GOT3 (cell line): ENCODE data around the gene RBPMS2.

Experiments used
- DNase-seq: peaks from one replicate; lab custom pipeline; 2025; ENCODE audit warnings: mixed read lengths; lab: John Stamatoyannopoulos, UW

RBPMS2 gene

GRCh38 chr15:64783796-64784195 lies 8.4 kb upstream of the RBPMS2 start:
- no peak for DNase-seq

DNA sequence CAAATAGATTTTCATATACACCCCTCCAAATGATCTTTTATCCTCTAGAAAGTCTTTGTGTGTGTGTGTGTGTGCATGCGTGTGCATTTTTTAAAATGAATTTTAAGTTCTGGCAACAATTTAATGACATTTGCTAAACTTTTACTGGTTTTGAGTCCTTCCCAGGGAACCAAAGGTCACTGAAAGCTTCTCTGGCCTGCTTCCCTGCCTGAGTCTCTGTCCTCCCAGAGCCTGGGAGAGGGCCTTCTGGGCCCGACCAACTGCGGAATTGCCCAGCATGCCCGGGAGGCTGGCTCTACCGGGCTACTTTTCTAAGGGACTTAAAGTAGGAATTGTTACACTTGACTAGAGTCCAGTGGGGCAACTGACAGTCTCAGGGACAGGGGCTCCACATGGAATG lies 7.4 kb upstream of the RBPMS2 start:
- no peak for DNase-seq

GRCh38 chr15:64781299-64781698 lies 5.9 kb upstream of the RBPMS2 start:
- DNase-seq: no peak

DNA sequence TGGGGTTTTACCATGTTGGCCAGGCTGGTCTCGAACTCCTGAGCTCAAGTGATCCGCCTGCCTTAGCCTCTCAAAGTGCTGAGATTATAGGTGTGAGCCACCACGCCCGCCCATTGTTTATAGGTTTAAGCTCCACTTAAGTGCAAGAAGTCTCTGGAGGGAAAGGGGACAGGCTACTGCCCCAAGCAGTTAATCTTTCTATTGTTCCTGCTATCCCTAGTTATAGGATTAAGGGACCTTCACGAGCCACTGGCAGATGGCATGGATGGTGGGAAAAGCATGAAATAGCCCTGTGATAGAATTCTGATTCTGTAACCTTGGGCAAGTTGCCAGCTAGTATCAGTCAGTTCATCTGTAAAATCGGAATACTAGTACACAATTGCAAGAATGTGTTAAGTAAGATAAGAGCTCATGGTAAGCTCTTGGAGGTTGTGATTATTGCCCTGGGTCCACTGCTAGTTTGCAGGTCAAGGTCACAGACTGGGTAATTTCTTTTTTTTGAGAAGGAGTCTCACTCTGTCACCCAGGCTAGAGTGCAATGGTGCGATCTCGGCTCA lies 5.3 kb upstream of the RBPMS2 start:
- DNase-seq: no peak

DNA sequence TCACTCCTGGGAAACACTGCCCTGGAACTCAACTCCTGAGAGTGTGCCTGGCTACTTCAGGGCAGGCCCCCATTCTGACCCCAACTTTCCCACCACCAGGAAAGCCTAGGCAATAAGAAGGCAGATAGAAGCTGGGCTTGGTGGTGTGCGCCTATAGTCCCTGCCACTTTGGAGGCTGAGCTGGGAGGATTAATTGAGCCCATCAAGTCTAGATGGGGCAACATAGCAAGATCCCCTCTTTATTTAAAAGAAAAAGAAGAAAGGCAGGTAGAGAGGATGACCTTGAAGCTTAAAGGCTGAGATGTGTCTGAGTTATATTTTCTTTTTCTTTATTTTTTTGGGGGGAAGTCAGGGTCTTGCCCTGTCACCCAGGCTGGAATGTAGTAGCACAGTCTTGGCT lies 4.2 kb upstream of the RBPMS2 start:
- DNase-seq: no peak

GRCh38 chr15:64779024-64779423 lies 3.6 kb upstream of the RBPMS2 start:
- DNase-seq: no peak

GRCh38 chr15:64776402-64776786 lies 1.0 kb upstream of the RBPMS2 start:
- DNase-seq: no peak

DNA sequence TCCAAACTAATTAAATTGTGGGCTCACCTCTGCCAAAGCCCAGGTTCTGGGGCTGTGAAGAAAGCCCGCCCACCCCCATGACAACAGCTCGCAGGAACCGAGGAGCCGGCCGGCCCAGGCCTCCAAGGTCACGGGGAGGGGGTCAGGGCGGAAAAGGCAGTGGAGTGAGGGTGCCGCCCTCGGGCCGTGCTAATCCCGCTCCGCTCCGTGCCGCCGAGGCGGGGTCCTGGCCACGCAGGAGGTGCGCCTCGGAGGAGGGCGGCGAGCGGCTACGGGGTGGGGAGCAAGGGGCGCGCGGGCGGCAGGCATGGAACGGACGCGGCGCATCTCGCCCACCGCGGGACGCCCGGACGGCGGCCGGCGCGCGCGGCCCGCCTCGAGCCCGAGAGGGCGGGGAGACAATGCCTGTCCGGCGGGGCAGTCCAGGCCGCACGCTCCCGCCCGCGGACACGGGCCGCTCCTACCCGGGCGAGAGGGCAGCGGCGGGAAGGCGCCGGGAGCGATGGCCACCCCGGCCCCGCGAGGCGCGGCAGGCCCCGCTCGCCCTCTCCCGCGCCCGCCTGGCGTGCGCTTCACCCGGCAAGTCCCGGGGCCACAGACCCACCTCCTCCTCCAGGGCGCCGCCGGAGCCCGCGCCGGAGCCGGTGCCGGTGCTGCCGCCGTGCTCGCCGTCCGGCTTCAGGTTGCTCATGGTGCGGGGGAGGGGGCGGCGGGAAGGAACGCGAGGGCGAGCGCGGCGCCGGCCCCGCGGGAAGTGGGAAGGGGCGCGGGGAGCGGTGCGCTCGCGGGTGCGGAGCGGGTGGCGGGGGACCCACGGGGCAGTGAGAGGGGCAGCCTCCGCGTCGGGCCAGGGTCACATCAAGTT lies 528 bp downstream of the RBPMS2 start:
- DNase-seq: no peak

DNA sequence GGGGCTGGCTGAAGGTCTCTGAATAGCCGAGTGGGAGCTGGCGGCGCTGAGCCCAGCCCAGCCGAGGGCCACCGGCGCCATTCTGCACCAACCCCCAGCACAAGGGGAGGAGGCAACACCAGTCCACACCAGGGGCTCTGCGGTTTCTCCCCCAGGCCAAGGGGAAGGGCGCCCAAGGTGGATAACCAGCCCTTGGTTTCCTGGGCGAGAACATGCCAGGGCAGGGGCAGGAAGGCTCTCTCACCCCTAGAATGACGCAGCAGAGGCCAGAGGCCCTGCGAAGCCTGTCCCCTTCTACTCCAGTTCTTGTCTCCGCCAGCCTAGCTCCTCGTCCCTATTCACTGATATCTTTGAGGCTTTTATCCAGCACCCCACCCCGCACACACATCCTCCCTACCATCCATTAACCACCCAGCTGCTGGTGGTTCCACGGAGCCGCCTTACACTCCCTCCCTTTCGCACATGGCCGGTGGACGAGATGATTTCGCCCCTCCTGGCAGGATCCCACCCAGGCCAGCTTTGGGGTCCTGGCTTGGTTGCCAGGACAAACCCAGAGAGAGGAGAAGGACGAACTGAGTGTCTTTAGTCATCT lies 1.3 kb downstream of the RBPMS2 start:
- no peak for DNase-seq

DNA sequence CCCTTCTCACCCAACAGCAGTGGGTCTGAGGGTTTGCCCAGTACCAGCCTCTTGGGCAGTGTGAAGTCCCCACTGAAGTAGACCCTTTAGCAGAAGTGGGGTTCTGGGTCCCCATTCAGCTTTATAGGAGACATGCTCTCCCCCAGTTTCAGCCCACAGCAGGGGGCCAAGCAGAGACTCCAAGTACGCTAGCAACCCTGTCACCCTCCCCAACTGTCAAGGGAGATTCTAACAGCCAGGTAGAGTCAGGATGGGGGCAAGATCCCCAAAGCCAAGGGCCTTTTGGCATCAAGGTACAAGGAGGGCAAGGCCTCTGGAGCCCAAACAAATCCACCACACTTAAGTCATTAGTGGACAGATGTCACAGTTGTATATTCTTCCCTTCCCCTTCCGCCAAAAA lies 1.8 kb downstream of the RBPMS2 start:
- no peak for DNase-seq

DNA sequence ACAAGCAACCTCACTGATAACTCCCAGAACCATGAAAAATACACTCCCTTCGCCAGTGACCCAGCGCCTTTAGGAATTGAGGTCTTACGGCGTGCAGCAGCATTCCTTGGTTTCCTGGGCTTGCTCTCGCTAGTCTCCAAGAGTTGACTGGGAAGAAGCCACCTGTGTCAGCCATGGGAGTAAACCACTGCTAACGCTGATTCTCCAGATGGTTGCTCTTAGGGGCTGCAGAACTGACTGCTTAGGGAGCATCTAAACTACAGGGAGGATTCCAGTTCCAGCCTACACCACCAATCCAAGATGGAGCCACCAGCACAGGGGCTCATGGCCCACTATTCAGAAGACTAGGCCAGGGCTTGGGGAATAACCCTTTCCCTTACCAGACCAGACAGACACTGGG lies 2.4 kb downstream of the RBPMS2 start:
- DNase-seq: no peak

- DNase-seq: no peak
Measured at GRCh38 chr15:64772488-64772887, 2.9 kb downstream of the RBPMS2 start.

DNA sequence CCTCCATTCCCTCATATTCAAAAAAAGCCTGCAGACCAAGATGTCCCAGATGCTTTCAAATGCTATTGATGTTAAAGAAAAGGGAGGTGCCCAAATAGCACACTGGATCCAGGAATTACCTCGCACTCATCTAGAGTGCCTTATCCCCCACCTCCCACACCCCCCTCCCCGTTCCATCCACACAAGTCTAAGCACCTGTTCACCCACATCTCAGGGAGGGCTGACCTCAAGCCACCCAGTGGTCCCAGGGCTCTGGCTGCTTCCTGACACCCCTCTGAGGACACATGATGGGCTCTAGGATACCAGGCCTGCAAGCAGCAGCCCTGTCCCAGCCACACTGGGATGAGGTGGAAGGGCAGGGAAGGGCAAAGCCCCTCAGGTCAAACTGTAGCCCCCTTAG lies 4.8 kb downstream of the RBPMS2 start:
- DNase-seq: no peak

DNA sequence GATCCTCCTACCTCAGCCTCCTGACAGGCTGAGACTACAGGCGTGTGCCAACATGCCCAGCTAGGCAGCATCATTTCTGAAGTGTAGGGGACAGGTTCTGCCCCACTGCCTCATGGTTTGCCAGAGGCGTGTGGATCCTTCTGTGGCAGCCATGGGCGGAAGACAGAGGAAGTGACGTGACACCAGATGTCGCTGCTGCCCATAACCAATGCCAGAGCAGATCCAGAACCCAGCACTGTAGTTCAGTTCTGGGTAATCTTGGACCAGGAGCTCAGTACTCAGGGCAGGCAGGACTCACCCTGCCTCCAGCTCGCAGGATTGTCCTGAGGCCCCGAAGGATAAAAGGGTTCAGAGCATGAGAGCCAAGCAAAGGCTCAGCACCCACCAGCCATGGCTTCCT lies 8.2 kb downstream of the RBPMS2 start:
- no peak for DNase-seq

DNA sequence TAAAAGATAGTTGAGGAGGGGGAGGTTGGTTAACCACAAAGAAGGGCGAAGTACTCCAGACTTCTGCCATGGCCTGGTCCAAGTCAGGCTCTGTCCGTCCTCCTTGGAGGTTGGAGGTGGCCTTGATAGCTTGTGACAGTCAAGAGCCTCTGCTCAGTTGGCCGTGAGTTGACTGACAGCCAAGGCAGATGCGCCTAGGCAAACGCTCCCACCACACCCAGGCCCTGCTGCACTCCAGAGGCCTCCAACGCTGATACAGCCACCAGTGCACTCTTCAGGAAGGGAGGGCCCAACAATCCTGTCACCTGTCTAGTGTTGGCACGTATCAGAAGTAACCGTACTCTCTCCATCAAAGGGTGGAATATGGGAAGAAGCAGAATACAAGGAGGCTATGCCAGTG lies 9.3 kb downstream of the RBPMS2 start:
- no peak for DNase-seq

DNA sequence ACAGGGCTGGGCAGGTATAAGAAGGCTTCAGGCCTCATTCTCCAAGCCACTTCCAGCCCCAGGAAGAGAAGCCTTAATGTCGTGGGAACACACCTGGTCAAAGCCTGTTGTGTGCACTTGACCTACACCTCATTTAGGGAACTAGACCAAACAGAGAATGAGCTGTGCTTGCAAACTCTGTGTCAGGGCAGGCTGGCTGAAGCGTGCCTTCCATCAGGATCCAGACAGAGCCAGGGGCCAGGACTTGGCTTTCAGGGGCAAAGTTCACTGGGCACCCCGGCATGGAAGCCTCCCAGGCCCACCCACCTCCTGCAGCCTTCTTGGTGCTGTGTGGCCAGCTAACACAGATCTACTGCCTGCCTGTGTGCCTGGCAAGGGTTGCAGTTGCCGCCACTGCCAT lies 11.5 kb downstream of the RBPMS2 start:
- DNase-seq: no peak

DNA sequence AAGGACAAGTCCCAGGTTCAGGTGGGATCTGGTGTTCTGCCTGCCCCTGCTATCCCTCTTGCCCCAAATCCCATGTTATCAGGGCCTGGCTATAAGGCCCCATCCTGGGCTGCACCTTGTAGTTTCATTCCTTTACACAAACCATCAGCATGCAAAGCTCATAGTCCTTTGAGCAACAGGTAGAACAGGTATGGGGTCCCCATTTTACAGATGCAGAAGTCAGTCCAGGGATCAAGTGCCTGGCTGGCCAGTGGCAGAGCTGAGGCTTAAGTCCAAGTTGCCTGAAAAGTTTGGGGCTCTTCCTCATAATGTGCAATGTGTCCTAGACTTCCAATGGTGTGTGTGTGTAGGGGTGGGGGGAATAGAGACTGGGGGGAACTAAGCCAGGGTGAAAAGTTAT lies 11.9 kb downstream of the RBPMS2 start:
- no peak for DNase-seq

GRCh38 chr15:64763021-64763420 lies 12.4 kb downstream of the RBPMS2 start:
- no peak for DNase-seq

DNA sequence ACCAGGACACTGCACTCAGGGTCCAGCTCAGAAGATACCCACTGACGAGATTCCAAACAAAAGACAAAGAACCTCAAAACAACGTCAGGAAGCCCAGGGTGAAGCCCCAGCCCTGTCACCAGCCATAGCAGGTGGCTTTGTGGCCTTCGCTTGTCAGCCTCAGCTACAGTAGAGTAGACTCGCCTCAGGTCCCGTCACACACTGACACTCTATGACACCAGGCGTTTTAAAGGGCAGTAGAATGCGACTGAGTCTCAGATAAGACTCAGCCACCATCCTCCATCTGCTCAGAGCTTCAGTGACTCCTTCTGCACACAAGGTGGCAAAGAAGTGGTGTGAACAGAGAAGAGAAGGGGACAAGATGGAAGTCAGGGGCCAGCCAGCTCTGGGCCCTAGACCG lies 12.8 kb downstream of the RBPMS2 start:
- no peak for DNase-seq

DNA sequence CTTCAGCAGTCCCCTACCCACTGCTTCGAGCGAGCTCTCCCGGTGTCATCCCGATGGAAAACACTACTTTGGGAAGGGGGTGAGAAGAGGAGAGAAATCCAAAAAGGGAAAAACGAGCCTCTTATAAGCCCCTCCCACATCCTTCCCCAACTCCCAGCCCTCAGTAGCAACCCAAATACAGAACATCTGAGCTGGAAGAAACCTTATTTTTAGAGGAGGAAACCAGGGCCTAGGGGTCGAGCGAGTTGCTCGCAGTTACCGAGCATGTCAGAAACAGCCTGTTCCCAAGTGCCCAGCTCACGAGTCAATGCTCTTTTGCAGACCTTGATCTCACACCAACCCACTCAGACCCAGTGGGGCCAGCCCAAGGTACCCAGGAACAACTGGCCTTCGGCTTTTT lies 14.2 kb downstream of the RBPMS2 start:
- no peak for DNase-seq

DNA sequence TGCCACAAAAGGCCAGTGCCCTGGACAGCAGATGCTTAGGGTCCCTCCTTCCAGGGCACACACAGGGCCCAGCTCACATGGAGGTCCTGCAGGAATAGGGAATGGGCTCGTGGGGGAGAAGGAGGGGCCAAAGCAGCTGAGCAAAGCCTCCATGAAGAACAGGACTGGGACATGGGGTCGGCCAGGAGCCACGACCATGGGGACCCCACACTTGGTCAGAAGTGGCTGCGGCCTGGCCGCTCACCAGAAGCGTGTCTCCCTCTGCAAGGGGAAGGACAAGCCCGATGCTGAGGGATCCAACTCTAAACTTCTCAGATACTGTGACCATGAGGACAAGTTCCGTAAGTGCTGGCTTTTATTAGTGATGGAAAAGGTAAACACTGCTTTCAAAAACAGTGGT lies 15.3 kb downstream of the RBPMS2 start:
- no peak for DNase-seq

GRCh38 chr15:64755427-64755940 lies 19.9 kb downstream of the RBPMS2 start:
- no peak for DNase-seq

DNA sequence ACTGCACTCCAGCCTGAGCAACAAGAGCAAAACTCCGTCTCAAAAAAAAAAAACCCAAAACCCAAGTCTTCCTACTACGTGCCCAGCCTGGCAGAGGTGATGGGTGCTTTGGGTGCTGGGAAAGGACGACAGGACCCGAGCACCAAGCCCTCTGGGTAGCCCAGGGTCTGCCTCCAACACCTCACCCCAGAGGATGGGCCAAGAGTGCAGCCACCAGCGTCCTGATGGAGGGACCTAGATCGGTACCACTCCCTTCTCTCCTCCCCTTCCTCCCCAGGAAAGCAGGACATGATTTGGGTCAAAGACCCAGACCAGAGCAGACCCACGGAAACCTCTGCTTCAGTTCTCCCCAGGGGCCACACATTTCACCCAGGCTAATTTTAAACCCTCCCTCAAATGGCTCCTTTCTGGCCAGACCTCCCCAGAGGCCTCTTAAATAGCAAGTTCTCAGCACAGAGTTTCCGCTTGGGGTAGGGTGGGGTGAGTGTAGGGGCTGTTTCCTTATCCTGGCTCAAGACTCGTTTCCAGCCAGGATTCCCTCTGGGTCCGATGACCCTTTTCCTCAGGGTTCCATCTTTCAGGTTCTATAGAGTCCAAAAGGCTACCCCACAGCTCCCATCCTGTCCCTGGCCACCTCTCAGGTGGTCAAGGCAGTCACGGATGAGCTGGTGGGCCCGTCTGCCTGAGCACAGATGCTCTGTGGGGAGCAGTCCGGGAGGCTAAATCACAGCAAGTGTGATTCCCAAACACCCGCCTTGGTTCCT lies 20.5 kb downstream of the RBPMS2 start:
- DNase-seq: no peak
